GM18951 (cell line): ENCODE results near the gene DEXI.

Experiments used
- POLR2A ChIP-seq: IDR thresholded peaks from 4 replicates; pipeline ENCODE4 v1.6.1; 2011; ENCODE audit warnings: mild to moderate bottlenecking; ENCODE audit not compliant: insufficient read length, insufficient read depth; ENCODE audit errors: extremely low read depth
- in situ Hi-C: fragments of 300-500 bp; cut with MboI; formaldehyde crosslinking; loops from one replicate; pipeline ENCODE4 v1.12.0; 2022; ENCODE audit warnings: low sequenced_read_pairs, mixed read lengths, inconsistent platforms; ENCODE audit not compliant: unreplicated experiment

DEXI gene

DNA sequence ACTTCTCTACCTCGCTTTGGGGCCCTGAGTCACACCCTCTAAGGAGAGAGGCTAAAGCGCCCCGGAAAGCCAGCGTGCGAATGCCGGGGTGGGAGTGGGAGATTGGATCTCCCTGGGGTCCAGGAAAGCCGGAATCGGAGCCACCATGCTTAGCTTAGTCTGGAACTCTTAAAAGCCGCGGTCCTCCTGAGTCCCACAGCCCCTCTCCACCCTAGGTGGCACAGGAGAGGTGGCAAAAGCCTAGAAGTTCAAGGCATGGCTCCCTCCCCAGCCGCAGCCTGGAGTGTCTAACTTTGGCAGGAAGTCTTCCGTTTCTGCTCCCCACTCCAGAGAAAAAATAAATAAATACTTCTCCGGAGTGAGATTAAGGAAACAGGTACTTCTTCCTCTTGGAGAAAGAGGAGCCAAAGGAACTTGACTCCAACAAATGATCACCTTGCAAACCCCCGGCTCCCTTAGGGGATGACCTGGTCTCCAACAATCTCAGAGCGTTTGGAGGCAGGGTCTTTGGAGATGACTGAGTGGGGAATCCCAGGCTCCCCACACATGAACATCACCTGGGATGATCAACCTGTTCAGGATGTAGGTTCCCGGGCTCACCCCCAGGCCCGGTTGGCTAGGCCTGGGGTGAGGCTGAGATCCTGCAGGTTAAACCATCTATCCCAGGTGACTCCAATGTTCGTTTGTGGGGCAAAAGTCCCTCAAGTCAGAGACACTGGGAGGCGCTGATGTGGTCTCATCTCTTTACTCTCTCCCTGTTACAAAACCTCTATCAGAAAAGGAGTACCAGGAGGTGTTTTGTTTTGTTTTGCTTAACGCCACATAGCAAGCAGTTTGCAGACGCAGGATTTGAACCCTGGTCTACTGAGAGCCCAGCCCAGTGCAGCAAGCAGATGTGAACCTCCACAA is 62.3 kb downstream of the DEXI start:
- in situ Hi-C loops, result no loop called here
- no peak for TF ChIP-seq POLR2A
